GM19351 (cell line): ENCODE results near the gene SHROOM3.

ENCODE experiments used
- ATAC-seq: cut with Tn5 transposase; IDR thresholded peaks from one replicate; pipeline ENCODE4 v1.9.1; 2021; ENCODE audit warnings: mild to moderate bottlenecking, moderate library complexity; ENCODE audit not compliant: unreplicated experiment

Gene SHROOM3

GRCh38 chr4:76535603-76536372 is 100.8 kb downstream of the SHROOM3 start:
- no peak for ATAC-seq

GRCh38 chr4:76536373-76536689 is 101.3 kb downstream of the SHROOM3 start:
- no peak for ATAC-seq

GRCh38 chr4:76538296-76538695 is 103.3 kb downstream of the SHROOM3 start:
- ATAC-seq = no peak

- ATAC-seq = no peak
These were observed 105.0 kb downstream of the SHROOM3 start for GRCh38 chr4:76539979-76540378.

- no peak for ATAC-seq
These were observed 105.5 kb downstream of the SHROOM3 start for GRCh38 chr4:76540486-76540885.

GRCh38 chr4:76543378-76543777 is 108.3 kb downstream of the SHROOM3 start:
- no peak for ATAC-seq

- no peak for ATAC-seq
These were observed 109.7 kb downstream of the SHROOM3 start for GRCh38 chr4:76544725-76545124.

GRCh38 chr4:76545226-76545884 is 110.3 kb downstream of the SHROOM3 start:
- ATAC-seq = no peak

- no peak for ATAC-seq
These were observed 111.3 kb downstream of the SHROOM3 start for GRCh38 chr4:76546327-76546726.

GRCh38 chr4:76546759-76547742 is 112.0 kb downstream of the SHROOM3 start:
- ATAC-seq = no peak

GRCh38 chr4:76548704-76549103 is 113.7 kb downstream of the SHROOM3 start:
- ATAC-seq = no peak

- no peak for ATAC-seq
These were observed 114.7 kb downstream of the SHROOM3 start for GRCh38 chr4:76549765-76550164.

- no peak for ATAC-seq
These were observed 116.1 kb downstream of the SHROOM3 start for GRCh38 chr4:76550966-76551780.

- no peak for ATAC-seq
These were observed 119.6 kb downstream of the SHROOM3 start for GRCh38 chr4:76554630-76555029.

- ATAC-seq = no peak
These were observed 121.4 kb downstream of the SHROOM3 start for GRCh38 chr4:76556452-76556851.

- no peak for ATAC-seq
These were observed 123.6 kb downstream of the SHROOM3 start for GRCh38 chr4:76558396-76559235.

GRCh38 chr4:76559236-76560071 is 124.4 kb downstream of the SHROOM3 start:
- no peak for ATAC-seq

GRCh38 chr4:76562161-76562560 is 127.1 kb downstream of the SHROOM3 start:
- ATAC-seq = no peak
